Activated CD4-positive, alpha-beta T cell treated with anti-CD3 and anti-CD28 coated beads, Interleukin-2, amount 50 U/mL, for 4 hours (primary cell): Measurements from ENCODE around the gene CHMP1B.
"Not testable (repeated sequence)": the region's sequence is repeated elsewhere in the genome, so short reads cannot be mapped to it uniquely, and the experiment has no call there.

Source experiments
- DNase-seq, 2 experiments: peaks; one replicate each; pipeline ENCODE4 v3.0.0-alpha.2; 2020

The CHMP1B gene

GRCh38 chr18:11872479-11873136 is 21.4 kb downstream of the CHMP1B start:
- no peak for DNase-seq

DNA sequence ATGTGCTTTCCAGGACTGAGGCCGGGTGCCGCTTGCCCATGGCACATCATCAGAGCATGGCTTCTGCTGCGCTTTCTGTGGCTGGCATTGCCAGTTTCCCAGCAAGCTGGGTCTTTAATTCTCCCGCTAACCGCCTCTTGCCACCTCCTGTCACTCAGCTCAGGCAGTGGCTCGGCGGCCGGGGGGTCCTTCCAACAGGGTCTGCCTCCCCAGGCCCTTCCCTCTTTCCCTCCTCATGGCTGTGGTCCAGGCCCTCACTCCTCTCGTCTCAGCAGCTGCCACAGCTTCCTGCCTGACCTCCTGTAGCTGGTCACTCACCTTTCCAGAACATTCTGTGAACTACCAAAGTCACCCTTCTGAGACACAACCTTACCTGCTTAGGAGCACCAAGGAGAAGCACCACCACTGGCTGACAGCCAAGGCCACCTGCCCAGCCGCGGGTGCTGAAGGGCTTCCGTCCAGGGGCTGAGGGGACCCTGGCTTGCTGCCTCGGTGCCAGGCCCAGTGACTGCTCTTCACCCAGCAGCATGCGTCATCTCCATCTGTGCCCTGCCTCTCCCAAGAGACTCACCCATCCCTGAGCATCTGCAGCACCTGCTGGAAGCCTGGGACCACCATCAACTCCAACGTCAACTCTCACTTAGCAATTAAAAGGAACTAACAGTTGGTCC is 22.6 kb downstream of the CHMP1B start:
- no peak for DNase-seq

DNA sequence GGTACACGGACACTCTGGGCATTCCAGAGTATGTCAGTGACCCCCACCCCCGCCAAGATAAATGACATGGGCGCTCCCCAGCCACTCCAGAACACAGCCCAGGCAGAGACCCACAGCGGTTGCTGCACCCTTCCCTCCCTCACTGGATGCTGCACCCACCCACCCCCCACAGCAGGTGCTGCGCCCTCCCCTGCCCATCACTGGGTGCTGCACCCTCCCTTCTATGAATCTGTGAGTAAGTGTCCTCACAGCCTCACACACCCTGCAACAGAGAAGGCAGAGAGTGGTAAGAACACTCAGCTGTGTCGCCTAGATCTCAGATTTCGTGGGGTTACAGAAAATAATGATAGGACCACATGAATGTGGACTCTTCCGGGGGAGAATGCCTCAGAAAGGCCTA is 23.5 kb downstream of the CHMP1B start:
- DNase-seq, result no peak

DNA sequence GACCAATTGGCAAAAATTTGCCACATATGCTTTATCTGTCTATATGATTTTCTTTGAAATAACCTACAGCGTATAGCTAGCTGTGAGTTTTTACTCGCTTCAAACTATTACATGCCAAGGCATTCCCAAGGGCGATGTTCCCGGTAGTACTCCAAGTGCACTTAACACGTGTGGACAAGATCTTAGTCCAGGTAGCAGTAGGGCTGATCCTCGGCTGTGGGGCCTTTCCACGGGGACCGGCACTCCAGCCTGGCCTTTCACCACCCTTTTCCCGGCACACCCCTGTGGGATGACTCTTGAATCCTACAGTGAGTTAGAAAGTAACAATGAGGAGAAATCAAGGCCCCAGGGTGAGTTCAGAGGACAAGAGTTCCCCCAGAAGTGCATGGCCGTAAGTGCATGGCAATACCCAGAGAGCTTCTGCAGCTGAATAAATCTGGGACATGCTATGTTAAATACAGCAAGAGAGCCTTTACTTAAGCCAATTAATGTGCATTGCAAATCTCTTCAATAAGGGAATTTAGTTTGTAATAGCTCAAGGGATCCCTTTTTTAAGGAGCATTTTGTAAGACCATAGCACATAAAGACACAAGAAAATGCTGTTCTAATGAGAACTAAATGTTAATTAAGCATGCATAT is 26.4 kb downstream of the CHMP1B start:
- no peak for DNase-seq

- DNase-seq, result no peak
Observed at GRCh38 chr18:11880586-11881304, 29.5 kb downstream of the CHMP1B start.

DNA sequence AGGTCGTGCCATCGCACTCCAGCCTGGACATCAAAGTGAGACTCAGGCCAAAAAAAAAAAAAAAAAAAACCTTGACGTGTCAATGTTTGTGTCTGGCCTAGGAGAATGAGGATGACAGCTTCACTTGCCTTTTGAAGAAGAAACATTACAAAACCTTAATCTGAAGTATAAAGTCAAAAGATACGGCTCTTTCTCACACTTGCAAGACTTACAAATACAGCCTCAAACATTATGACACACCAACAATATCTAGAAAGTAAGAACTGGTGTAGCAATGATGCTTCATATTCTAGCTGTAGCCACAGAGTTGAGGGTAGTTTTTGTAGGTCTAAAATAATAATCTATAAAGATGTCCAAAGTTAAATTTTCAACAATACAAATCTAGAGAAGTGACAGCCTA is 31.4 kb downstream of the CHMP1B start:
- no peak for DNase-seq

DNA sequence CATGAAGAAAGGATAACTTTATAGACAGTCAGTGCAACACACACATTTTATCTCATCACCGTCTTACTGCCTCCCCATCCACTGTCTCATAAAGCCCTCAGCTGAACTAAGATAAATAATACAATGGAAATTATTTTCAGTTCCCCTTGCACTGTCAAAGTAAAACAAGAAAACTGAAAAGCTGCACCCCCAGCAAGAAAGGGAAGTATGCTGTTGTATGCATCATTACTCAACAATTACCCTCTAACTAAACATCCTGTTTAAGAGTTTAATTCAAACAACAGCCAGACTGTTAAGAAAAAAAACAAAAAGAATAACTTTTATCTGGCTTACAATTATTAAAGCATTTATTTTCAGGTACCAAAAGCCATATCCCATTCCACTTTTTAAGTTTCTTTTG is 31.9 kb downstream of the CHMP1B start:
- DNase-seq, result no peak

GRCh38 chr18:11884396-11885030 is 33.3 kb downstream of the CHMP1B start:
- DNase-seq, result no peak

GRCh38 chr18:11885278-11885947 is 34.2 kb downstream of the CHMP1B start:
- no peak for DNase-seq

DNA sequence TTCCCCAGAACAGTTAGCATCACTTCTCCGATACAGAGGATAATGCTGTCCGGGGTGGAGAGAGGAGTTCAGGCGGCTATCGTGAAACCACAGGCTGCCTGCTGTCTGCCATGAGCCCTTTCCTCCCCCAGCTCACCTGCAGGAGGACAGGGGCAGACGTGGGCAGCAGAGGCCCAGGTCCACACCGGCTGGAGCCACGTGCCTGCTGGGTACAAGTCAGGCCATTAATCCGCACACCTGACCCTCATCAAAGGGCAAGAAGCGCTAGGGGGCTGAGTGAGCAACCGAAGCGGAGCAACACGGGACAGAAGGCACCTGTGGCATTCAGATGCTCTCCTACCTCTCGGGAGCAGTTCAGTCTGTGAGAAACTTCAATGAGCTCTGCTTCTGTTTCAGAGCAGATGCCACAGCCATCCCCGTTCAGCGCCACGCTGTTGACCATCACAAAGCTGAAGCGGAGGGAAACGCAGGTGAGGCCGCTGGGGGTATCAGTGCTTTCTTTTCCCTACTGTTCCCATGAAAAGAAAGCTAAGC is 35.4 kb downstream of the CHMP1B start:
- no peak for DNase-seq

DNA sequence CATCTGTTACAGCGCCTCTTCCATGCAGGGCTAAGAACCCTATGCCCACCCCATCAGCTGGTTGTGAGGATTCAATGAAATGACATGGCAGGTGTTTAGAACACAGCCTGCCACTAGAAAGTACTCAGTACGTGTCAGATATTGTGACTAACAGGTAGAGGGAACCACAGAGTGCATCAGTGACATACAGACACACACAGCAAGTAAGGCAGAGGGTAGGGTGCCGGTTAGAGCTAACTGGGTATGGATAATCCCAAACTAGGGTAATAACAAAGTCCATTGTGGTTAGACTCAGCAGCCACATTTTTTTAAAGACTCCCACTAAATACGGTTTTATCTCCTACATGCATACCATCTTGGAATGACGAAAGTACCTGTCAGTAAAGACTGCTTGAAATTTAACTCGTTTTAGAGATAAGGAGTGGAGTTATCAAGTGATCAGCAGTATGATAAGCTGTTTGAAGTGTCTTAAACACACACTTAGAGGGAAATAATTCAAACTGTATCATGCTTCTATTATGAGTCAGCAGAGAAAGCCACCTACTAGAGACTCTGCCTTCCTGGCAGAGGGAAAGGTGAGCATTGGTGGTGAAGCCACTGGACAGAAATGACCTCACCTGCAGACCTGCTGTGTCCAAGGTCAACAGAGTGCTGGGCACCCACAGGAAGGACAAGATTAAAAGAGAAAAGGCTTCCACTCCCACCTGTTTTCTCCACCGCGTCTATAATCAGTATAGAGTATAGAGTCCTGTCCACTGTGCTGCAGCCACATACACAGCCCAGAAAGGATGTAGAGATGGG is 36.3 kb downstream of the CHMP1B start:
- no peak for DNase-seq

DNA sequence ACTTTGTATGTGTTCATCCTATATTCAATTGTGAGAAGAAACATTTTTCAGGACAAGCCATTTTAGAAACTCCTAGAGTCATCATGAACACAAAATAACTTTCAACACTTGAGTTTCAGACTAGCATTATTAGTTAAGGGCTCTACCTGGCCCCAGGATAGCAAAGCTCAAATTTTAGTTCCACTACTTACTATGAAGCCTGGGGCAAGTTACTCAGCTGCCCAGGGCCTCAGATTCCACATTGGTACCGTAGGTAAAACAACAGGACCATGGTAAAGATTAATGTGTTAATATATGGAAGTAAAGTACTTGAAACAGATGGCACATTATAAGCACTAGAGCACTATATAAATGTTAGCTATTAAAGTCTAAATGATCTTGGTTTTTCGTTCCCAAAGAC is 37.5 kb downstream of the CHMP1B start:
- DNase-seq, result no peak

GRCh38 chr18:11889284-11889683 is 38.1 kb downstream of the CHMP1B start:
- no peak for DNase-seq

- no peak for DNase-seq
Observed at GRCh38 chr18:11891737-11892136, 40.5 kb downstream of the CHMP1B start.

- not testable (repeated sequence) for DNase-seq
Observed at GRCh38 chr18:11892438-11892837, 41.2 kb downstream of the CHMP1B start.

GRCh38 chr18:11897781-11898180 is 46.6 kb downstream of the CHMP1B start:
- DNase-seq, result no peak

GRCh38 chr18:11899063-11899462 is 47.9 kb downstream of the CHMP1B start:
- DNase-seq, result no peak

- no peak for DNase-seq
Observed at GRCh38 chr18:11901826-11902438, 50.7 kb downstream of the CHMP1B start.

DNA sequence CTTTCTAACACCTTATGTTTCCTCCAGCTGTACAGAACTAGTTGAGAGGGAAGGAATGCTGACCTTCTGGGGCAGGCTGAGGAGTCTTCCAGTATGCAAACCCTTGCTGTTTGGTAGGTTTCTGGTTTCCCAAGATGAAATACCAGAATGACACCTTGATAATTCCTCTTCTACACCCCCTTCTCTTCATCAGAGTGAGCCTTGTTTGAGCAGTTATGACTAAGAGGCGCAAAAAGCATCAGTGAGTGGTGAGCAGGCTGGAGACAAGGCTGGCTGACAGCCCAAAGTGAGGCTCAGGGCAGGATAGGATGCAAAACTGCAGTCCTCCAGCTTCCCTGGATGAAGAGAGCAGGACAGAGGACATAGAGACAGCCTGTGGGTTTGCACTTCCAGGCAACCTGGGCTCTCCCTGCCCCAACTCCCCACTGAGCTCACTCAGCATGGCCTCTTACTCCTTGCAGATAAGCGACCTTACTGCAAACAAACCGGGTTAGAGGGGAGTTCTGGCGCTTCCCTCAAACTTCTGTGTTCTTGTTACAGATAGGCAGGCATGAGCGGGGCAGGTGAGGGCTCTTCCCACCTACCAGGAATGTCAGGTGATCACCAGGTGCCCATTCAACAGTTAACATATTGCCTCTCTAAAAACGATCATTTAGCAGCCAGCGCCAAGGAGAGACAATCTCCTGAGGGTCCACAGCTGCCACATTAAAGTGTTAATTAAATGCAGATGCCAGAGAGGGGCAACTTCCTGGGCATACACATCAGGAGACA is 51.5 kb downstream of the CHMP1B start:
- no peak for DNase-seq
